Upper lobe of left lung (tissue), 6 donors: ENCODE measurements around the gene ZPLD1. TPM values are rescaled to one million over a fixed set of nuclear protein-coding genes. Genes with fewer than 3 reads are reported as not detected.

Source experiments
- ATAC-seq, 2 donors: fragments of 200-7000 bp; cut with Tn5 transposase; one replicate each; pipeline ENCODE4 v1.9.1; 2022; ENCODE audit warnings: mild to moderate bottlenecking in 2 of 2, moderate library complexity in 2 of 2; ENCODE audit not compliant: low FRiP score in 2 of 2
- DNase-seq, 2 donors: peaks; one replicate each; pipeline ENCODE4 v3.0.0-alpha.2; 2019 to 2020
- H3K27ac ChIP-seq, 4 donors: fragments of 200-600 bp; sonication (generic); one replicate each; pipeline ENCODE4 v1.5.1; 2016 to 2019
- H3K27me3 ChIP-seq, 4 donors: fragments of 200-600 bp; sonication (generic); one replicate each; pipeline ENCODE4 v1.5.1; 2017 to 2019
- H3K36me3 ChIP-seq, 4 donors: fragments of 200-600 bp; sonication (generic); one replicate each; pipeline ENCODE4 v1.5.1; 2016 to 2019
- H3K4me1 ChIP-seq, 4 donors: fragments of 200-600 bp; sonication (generic); one replicate each; pipeline ENCODE4 v1.5.1; 2018 to 2019
- H3K4me3 ChIP-seq, 4 donors: fragments of 200-600 bp; sonication (generic); one replicate each; pipeline ENCODE4 v1.5.1; 2017 to 2019; ENCODE audit warnings: mild to moderate bottlenecking in 2 of 4, moderate library complexity in 1 of 4
- H3K9me3 ChIP-seq, 4 donors: fragments of 200-600 bp; sonication (generic); one replicate each; pipeline ENCODE4 v1.5.1; 2018 to 2019
- EP300 ChIP-seq, 4 donors: sonication (generic); formaldehyde crosslinking; IDR thresholded peaks; one replicate each; pipeline ENCODE4 v1.5.1; 2017; ENCODE audit warnings: antibody characterized with exemption in 4 of 4, control low read depth in 2 of 4
- POLR2A ChIP-seq, 4 donors: fragments of 450-650 bp; IDR thresholded peaks; one replicate each; pipeline ENCODE4 v1.5.1; 2016 to 2017; ENCODE audit warnings: antibody characterized with exemption in 4 of 4, mild to moderate bottlenecking in 2 of 4
- POLR2AphosphoS5 ChIP-seq, 2 donors: sonication (generic); formaldehyde crosslinking; IDR thresholded peaks; one replicate each; pipeline ENCODE4 v1.5.1; 2017; ENCODE audit warnings: antibody characterized with exemption in 2 of 2
- WGBS, 2 donors: methylation state at CpG; one replicate each; pipeline ENCODE4 v1.1.5; 2017 to 2018; 5-methylcytosine and 5-hydroxymethylcytosine counted together
- total RNA-seq, 6 donors: library from RNA; depleted of rRNA in 4 of 6; stranded (reverse); fragments of >200 nt in 4 of 6; gene quantifications; one replicate each; pipeline versions ENCODE4 v1.1.0 to v1.2.1, GENCODE V29; 2016 to 2021
- TF ChIP-seq, protein P1 (sequence below), 6 experiments: fragments of 450-650 bp in 4 of 6; fragments of 200-600 bp in 2 of 6; sonication (generic) in 2 of 6; IDR thresholded peaks; one replicate each; pipeline ENCODE4 v1.5.1; 2016 to 2019; ENCODE audit warnings: antibody characterized with exemption in 6 of 6
- donor health status: DM: no; HTN: no; CAD: no; lungs with moderate emphysema.
- donor health status: DM: no; HTN: yes; CAD: no; lungs with severe emphysema.

Gene ZPLD1
- total RNA-seq, 6 donors from 2014 or later, result not detected

DNA sequence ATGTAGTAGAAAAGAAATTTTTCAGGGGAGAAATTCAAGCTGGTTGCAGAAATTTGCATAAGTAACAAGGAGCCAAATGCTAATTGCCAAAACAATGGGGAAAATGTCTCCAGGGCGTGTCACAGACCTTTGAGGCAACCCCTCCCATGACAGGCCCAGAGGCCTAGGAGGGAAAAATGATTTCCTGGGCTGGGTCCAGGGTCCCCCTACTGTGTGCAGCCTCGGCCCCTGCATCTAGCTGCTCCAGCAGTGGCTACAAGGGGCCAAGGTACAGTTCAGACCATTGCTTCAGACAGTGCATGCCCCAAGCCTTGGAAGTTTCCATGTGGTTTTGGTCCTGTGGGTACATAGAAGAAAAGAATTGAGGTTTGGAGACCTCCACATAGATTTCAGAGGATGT is 70.7 kb downstream of the ZPLD1 start:
- H3K36me3 ChIP-seq, result no peaks in the 10 kb centered on the region
- H3K4me1 ChIP-seq, result no peaks in the 10 kb centered on the region
- DNase-seq (no peak), ATAC-seq (peak in 1 of 2 donors; percentile 57)
- H3K4me3 ChIP-seq, result no peak overlapping the region
- no peaks in the 10 kb centered on the region for H3K27me3 ChIP-seq
- H3K9me3 ChIP-seq, result peaks cover 0 to 6% (median 0%) of the 10 kb centered on the region in 4 donors
- WGBS, 2 donors, result 81 to 86% methylated on average over 2 of the region's 2 CpGs
- no peak for TF ChIP-seq EP300 (IDR thresholded peaks at IDR 0.05)
- TF ChIP-seq, protein P1, sequence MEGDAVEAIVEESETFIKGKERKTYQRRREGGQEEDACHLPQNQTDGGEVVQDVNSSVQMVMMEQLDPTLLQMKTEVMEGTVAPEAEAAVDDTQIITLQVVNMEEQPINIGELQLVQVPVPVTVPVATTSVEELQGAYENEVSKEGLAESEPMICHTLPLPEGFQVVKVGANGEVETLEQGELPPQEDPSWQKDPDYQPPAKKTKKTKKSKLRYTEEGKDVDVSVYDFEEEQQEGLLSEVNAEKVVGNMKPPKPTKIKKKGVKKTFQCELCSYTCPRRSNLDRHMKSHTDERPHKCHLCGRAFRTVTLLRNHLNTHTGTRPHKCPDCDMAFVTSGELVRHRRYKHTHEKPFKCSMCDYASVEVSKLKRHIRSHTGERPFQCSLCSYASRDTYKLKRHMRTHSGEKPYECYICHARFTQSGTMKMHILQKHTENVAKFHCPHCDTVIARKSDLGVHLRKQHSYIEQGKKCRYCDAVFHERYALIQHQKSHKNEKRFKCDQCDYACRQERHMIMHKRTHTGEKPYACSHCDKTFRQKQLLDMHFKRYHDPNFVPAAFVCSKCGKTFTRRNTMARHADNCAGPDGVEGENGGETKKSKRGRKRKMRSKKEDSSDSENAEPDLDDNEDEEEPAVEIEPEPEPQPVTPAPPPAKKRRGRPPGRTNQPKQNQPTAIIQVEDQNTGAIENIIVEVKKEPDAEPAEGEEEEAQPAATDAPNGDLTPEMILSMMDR (IDR thresholded peaks at IDR 0.05), result no peak
- no peak overlapping the region for H3K27ac ChIP-seq

- no peak for DNase-seq
- H3K9me3 ChIP-seq, result peaks cover 0 to 2% (median 0%) of the 10 kb centered on the region in 4 donors
- H3K36me3 ChIP-seq, result no peaks in the 10 kb centered on the region
- TF ChIP-seq, protein P1 (IDR thresholded peaks at IDR 0.05), result no peak
- TF ChIP-seq POLR2A (IDR thresholded peaks at IDR 0.05) (no peak), EP300 (IDR thresholded peaks at IDR 0.05) (no peak), POLR2AphosphoS5 (IDR thresholded peaks at IDR 0.05) (no peak)
- H3K4me3 ChIP-seq, result no peak overlapping the region
- no peaks in the 10 kb centered on the region for H3K27me3 ChIP-seq
- no peaks in the 10 kb centered on the region for H3K4me1 ChIP-seq
- ATAC-seq, result no peak
- H3K27ac ChIP-seq, result no peak overlapping the region
- WGBS, 2 donors, result 78 to 83% methylated on average over 3 of the region's 3 CpGs
These were observed 75.8 kb downstream of the ZPLD1 start for GRCh38 chr3:102510663-102511062.

GRCh38 chr3:102511168-102511567 is 76.4 kb downstream of the ZPLD1 start:
- Histone ChIP-seq H3K27ac (no peak overlapping the region), H3K27me3 (no peaks in the 10 kb centered on the region), H3K9me3 (no peaks in the 10 kb centered on the region), H3K4me3 (no peak overlapping the region), H3K36me3 (no peaks in the 10 kb centered on the region), H3K4me1 (no peaks in the 10 kb centered on the region)
- WGBS, 2 donors, result 68 to 72% methylated on average over 1 of the region's 1 CpG
- no peak for TF ChIP-seq POLR2A (IDR thresholded peaks at IDR 0.05)
- no peak for TF ChIP-seq EP300 (IDR thresholded peaks at IDR 0.05)
- TF ChIP-seq POLR2AphosphoS5 (IDR thresholded peaks at IDR 0.05), result no peak
- TF ChIP-seq, protein P1 (IDR thresholded peaks at IDR 0.05), result no peak
- DNase-seq, result no peak
- ATAC-seq, result no peak

DNA sequence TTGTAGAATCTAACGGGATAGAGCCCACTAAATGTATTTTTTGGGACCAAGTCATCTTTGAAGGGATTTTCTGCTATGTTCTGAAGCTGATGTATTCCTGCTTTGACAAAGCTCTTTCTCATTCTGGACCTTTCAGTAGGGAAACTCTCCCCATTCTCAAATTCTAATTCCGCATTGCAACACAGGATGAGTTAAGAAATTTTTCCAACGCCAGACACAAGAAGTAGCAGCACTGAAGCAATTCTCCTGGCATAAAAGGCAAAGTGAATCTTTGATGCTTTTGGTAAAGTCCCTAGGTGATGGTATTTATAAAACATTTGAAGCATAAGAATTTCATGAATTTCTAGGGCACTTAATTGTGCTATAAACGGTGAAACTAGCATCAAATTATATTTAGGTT is 76.8 kb downstream of the ZPLD1 start:
- H3K36me3 ChIP-seq, result no peaks in the 10 kb centered on the region
- H3K27ac ChIP-seq, result no peak overlapping the region
- no peak overlapping the region for H3K4me3 ChIP-seq
- WGBS, 2 donors, result 70 to 73% methylated on average over 4 of the region's 4 CpGs
- H3K9me3 ChIP-seq, result no peaks in the 10 kb centered on the region
- ATAC-seq (no peak), DNase-seq (no peak)
- no peaks in the 10 kb centered on the region for H3K27me3 ChIP-seq
- TF ChIP-seq EP300 (IDR thresholded peaks at IDR 0.05) (no peak), POLR2AphosphoS5 (IDR thresholded peaks at IDR 0.05) (no peak), POLR2A (IDR thresholded peaks at IDR 0.05) (no peak)
- TF ChIP-seq, protein P1 (IDR thresholded peaks at IDR 0.05), result no peak
- no peaks in the 10 kb centered on the region for H3K4me1 ChIP-seq

DNA sequence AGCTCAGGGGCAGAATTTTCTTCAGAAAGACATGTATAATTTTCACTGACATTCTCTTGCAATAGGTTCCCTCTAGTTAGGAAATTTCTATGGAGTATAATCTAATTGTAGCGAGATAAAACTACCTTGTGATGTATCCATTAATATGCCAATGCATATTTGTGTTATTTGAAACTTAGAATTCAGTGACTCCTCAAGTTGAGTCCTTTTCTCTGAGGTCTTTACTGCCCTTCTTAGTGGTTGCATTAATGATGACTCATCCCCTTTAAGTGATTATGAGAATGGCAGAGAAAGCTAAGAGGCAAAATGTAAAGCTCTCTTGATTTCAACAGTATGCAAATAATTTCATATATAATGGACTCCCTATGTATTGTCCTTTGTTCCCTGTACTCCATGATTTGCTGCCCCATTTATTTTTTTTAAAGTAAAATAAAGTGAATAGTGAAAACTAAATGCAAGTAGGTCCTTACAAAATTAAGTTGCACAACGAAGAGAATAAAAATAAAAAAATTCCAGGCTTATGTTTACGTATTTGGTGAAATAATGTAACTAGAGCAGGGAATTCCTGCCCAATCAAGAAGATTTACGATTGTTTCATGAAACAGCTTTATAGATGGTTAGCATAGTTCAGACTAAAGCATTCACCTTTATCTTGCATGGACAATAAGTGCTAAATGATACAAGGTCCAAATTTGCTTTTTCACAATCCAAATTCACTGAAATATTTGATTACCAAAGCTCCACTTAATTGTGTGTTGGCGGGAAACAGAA is 78.1 kb downstream of the ZPLD1 start:
- Histone ChIP-seq H3K4me3 (no peak overlapping the region), H3K4me1 (no peaks in the 10 kb centered on the region), H3K27ac (no peak overlapping the region), H3K27me3 (no peaks in the 10 kb centered on the region), H3K9me3 (no peaks in the 10 kb centered on the region), H3K36me3 (no peaks in the 10 kb centered on the region)
- 71 to 74% methylated on average over 5 of the region's 5 CpGs for WGBS, 2 donors
- DNase-seq (no peak), ATAC-seq (no peak)
- TF ChIP-seq EP300 (IDR thresholded peaks at IDR 0.05) (no peak), POLR2AphosphoS5 (IDR thresholded peaks at IDR 0.05) (no peak), POLR2A (IDR thresholded peaks at IDR 0.05) (no peak)
- TF ChIP-seq, protein P1 (IDR thresholded peaks at IDR 0.05), result no peak
